GM19193 (cell line): ENCODE data around the gene AP1S3.

Source experiments
- POLR2A ChIP-seq: IDR thresholded peaks from 4 replicates; pipeline ENCODE4 v1.6.1; 2011; ENCODE audit not compliant: insufficient read depth, insufficient read length; ENCODE audit errors: extremely low read depth

AP1S3 gene

DNA sequence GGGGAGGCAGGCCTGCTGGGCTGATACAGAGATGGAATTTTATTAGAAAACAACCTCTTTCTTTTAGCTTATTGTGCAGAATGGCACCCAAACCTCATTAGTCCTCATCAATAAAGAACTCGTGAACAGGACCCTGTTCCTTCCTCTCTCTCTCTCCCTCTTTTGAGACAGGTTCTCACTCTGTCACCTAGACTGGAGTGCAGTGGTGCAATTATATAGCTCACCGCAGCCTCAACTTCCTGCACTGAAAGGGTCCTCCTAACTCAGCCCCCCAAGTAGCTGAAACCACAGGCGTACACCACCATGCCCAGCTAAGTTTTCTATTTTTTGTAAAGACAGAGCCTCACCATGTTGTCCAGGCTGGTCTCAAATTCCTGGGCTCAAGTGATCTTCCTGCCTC is 21.7 kb upstream of the AP1S3 start:
- no peak for TF ChIP-seq POLR2A

DNA sequence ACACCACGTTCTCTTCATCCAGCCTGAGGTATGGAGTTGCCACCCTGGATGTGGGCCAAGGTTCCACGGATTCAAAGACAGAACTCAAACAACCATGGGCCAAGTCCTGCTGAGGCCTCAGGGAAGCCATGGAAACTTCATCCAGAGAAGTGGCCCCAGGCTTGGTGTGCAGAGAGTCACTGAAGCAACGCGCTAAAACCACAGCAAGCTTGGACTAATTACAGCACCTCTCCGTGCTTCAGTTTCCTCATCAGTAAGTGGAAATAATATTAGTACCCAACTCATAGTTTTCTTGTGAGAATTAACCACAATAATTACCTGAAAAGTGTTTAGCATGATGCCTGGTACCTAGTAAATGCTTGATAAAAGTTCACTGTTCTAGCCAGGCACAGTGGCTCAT is 19.2 kb upstream of the AP1S3 start:
- no peak for TF ChIP-seq POLR2A

DNA sequence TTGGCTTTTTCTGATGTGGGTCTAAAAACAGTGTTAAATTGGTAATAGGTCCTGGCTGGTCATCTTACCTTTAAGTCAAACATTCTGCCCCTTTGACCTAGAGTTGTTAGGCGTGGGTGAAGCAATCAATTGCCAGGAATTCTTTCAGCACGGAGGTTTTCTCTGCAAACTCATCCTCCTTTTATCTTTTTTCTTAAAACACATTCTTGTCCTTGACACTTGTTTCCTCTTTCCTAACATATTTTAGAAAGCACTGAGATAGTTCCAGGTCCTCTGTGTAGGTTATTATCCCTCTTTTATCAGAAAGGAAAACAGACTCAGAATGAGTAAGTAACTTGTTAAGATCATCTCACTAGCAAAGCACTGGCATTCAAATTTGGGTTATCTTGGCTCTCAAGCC is 18.6 kb upstream of the AP1S3 start:
- no peak for TF ChIP-seq POLR2A

DNA sequence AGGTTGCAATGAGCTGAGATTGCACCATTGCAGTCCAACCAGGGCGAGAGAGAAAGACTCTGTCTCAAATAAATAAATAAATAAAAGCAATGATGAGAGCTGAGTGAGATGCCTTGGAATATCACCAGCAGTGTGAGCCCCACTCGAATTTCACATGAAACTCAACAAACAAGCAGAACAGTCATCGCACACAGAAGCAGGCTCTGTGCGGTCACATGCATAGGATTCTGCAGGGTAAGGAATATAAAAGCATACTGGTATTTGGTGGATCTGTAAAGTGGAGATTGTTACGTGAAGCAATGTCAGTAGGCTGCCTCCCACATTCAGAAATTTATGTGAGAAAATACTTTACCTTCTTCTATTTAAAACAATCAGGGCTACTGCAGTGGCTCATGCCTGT is 18.0 kb upstream of the AP1S3 start:
- TF ChIP-seq POLR2A, result no peak

DNA sequence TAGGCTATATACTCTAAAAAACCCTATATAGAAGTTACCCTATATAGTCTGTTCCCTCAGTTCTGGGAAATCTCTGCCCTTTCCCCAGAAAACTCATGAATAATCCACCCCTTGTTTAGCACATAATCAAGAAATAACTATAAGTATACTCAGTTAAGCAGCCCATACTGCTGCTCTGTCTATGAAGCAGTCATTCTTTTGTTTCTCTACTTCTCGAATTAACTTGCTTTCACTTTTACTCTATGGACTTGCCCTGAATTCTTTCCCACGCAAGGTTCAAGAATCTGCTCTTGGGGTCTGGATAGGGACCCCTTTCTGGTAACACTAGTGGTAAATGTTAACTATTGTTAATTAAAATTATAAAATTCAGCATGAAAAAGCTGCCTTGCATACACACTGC is 17.4 kb upstream of the AP1S3 start:
- no peak for TF ChIP-seq POLR2A

DNA sequence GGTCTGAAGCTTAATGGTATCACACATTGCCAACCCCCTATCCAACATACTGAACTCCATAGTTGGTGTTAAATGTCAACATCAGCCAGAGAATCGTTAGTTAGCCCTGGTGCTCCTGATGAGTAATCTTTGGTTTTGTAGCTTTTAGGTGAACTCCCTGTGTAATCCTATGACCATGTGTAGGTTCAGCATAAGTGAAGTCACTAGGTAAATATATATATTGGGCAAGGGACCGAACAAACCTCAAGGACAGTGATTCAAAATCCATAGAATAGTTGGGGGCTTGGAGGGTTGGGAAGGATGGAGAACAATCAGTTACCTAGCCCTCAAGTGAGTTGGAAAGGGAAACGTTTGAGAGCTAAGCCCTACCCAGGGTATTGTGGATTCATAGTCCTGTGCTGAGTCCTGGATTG is 16.0 kb upstream of the AP1S3 start:
- TF ChIP-seq POLR2A, result no peak

DNA sequence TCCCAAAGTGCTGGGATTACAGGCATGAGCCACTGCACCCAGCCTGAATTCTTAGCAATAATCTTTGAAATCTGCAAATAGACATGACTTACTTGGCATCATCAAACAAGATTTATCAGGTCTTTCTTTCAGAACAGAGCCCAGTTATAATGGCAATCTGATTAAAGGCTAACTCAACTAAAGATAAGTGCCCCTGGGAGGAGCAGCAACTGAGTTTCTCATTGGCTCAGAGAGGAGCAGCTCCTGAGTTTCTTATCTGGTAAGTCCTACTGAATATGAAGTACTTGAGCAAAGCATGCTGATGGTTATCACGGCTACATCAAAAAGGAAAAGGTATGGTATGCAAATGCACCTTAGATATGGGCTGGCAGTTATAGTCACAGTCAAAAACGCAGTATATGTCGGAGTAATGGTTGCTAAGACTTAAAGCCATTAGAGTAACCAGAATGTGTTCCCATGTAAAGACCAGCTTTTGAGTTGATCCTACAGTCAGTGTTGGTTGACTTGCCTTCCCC is 15.0 kb upstream of the AP1S3 start:
- TF ChIP-seq POLR2A, result no peak

DNA sequence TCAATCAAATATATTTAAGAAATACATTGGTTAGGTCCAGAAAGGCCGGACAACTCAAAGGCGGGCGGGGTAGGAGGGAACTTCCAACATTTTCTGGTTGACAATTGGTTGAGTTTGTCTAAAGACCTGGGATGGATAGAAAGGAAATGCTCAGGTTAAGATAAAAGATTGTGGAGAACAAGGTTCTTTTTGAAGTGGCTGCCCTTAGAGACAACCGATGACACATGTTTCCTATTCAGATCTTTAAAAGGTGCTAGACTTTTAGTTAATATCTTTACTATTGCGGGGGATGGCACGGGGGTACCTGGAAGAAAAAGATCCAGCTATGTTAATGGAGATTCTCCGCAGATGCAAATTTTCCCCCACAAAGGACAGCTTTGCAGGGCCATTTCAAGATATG is 10.0 kb upstream of the AP1S3 start:
- no peak for TF ChIP-seq POLR2A

DNA sequence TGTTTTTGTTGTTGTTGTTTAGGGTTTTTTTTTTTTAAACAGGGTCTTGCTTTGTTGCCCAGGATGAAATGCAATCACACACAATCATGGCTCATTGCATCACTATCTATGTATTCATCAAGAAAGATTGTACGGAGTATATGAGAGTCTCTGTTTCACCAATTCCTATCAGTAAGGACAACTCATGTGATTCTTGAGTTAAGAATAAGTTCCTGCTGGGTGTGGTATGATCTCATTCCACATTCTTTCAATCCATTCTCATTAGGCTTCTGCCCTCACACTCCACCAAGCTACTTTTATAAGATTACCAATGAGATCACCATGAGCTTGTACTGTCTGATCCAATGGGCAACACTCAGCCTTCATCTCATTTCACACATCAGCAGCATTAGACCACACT is 9.1 kb upstream of the AP1S3 start:
- TF ChIP-seq POLR2A, result no peak

DNA sequence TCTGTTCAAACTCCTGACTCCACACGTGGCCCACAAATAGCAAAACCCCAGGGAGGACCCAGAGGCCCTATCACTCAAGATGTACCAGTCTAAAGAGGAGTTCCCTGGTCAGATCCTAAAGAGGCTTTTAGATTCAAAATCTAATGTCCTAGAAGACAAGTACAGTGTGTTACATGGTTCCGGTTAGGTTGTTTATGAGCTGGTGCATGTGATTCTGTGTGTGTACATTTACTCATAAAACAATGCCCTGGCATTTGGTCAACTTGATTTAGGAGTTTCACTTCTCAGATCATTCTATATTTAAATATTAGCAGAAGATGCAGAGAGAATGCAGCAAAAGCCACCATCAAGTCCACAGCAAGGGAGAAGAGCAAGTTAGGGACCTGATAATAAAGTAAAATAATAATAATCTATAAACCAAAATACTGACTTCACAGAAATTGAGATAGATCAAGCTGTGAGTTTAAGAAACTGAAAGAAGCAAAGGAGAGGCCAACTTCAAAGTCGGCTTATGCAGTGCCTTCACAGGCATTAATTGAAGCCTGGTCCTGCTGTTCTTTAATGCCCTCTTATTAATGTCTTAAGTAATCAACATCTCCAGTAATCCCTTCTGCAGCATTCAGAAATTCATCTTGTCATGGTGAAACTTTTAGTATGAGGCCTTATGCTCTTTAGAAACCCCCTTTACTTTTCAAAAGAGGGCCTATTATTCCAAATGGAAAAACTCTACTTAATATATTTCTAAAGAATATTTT is 4.2 kb upstream of the AP1S3 start:
- no peak for TF ChIP-seq POLR2A

DNA sequence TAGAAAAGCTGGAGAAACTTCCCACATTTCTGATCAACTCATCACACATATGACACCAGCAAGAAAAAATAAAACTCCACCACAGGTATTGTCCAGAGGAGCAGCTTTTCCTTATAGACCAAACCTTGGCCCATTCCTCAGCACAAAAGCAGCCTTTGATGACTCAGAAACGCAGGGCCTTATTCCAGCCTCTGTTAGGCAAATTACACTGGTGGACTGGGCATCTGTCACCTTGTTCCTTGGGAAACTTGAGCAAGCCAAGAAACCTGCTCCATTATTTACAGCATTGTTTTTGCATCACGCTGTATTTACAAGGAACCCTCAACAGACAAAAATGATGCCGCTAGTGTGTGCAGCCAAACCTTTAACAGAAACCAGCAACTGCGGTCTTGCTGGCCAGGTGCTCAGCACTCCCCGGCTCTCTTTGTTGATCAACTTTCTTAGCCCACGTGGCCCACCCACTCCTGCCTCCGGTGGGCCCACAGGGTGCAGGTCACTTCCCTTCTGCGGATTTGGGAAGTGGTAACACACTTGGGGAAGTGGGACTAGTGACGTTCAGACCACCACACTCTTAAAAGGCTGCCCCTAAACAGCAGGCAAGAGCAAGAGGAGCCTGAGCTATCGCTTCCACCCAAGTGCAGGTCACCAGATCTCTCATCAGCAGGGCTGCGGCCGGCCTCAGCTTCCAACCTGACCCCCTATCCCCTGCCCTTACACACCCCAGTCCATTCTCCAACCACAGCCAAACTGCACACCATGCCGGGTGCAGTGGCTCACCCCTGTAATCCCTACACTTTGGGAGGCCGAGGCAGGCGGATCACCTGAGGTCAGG is 1.5 kb downstream of the AP1S3 start:
- TF ChIP-seq POLR2A, result peak; percentile 53

DNA sequence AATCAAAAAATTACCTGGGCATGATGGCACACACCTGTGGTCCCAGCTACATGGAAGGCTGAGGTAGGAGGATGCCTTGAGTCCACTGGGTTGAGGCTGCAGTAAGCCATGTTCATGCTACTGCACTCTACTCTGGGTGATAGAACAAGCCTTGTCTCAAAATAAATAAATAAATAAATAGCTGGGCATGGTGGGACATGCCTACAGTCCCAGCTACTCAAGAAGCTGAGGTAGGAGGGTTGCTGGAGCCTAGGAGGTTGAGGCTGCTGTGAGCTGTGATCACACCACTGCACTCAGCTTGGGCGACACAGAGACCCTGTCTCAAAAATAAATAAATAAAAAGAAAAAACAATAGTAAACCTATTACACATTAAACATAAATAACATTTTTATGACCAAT is 3.0 kb downstream of the AP1S3 start:
- TF ChIP-seq POLR2A, result no peak

DNA sequence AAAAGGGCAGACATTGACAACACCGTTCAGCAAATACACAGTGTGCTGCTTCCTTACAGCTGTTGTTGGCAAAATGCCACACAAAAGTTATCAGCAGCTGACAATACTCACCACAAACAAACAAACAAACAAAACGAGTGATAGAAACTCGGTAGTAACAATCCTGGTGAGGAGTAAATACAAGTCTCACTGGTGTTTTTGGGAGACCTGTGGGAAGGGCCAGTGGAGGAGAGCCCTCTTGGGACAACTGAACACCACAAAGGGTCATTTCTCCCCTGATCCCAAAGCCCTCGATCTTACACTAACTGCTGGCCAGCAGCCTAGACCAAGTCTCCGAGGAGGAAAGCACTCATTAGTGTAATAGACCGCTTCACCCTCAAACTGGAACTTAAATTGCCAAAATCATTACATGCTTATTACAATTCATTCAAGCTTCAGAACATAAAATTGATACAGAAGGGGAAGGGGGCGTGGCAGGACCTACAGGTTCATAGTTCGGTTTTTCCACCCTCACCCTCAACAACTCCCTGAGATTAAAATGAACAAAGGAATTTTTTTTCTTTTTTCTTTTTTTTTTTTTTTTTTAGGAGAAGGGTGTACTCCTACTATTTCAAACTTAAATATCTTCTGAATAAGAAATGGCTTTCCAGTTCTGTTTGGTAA is 5.0 kb downstream of the AP1S3 start:
- TF ChIP-seq POLR2A, result no peak

DNA sequence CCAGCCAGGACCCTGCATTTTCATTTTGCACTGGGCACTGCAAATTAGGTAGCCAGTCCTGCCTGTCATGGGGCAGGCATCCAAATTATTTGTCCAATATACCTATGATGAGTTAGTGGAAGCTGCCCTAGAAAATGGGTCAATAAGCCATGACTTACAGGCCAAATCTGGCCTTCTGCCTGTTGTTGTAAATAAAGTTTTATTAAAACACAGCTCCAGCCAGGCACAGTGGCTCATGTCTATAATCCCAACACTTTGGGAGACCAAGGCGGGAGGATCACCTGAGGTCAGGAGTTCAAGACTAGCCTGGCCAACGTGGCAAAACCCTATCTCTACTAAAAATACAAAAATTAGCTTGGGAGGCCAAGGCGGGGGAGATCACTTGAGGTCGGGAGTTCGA is 8.3 kb downstream of the AP1S3 start:
- no peak for TF ChIP-seq POLR2A

DNA sequence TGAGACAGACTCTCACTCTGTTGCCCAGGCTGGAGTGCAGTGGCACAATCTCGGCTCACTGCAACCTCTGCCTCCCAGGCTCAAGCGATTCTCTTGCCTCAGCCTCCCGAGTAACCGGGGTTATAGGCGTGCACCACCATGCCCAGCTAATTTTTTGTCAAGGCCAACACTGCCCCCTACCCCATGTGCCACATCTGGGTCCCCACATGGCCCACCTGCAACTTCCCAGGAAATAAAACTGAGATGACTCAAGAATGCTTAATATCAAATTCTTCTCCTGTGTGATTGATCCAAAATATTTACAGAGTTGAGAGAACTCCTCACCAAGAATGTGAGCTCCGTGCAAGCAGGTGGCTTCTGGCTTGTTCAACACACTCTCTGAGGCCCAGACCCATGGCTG is 9.1 kb downstream of the AP1S3 start:
- no peak for TF ChIP-seq POLR2A

DNA sequence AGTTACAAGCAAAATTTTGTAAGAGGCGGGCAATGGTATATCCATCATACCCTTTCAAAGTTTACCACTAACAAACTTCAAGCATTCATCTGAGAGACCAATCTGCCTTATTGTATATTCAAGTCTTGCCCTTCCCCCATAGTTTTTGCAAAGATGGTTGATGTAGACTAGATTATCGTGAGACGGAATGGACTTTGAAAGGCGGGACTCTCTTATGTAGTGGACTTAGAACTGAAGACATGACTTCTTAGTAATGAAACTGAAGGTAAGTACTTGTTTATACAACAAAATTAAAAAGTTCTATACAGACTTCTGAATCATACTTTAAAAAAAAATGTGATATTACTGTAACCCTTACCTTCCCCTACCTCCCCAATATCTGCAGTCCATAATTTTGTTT is 10.4 kb downstream of the AP1S3 start:
- no peak for TF ChIP-seq POLR2A

DNA sequence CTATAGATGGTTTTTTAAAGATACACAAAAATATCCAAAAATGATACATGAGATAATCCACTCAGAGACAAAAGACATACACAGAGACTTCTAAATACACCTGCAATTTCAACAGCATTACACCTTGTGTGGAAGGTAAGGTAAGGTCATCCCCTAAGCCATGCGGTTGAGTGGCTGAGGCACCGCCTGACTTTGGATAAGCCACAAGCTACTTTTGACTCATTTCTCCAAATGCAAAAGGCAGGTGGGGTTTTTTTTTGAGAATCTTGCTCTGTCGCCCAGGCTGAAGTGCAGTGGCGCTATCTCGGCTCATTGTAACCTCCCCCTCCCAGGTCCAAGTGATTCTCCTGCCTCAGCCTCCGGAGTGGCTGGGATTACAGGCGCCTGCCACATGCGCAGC is 13.1 kb downstream of the AP1S3 start:
- TF ChIP-seq POLR2A, result no peak

DNA sequence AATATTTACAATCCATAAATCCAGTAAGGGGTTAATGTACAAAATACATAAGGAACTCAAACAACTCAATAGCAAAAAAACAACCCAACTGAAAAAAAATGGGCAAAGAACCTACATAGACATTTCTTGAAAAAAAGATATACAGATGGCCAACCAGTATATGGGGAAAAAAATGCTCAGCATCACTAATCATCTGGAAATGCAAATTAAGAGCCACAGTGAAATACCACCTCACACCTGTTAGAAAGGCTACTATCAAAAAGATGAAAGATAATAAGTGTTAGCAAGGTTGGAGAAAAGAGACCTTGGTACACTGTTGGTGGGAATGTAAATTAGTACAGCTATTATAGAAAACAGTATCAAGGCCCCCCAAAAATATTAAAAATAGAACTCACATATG is 14.6 kb downstream of the AP1S3 start:
- no peak for TF ChIP-seq POLR2A
